ENCODE results near the gene PHTF2. TPM values are rescaled to one million over a fixed set of nuclear protein-coding genes. Genes with fewer than 3 reads are reported as not detected.

Gene PHTF2
- total RNA-seq, 1 donor from 2014 or later: 27.0 TPM

DNA sequence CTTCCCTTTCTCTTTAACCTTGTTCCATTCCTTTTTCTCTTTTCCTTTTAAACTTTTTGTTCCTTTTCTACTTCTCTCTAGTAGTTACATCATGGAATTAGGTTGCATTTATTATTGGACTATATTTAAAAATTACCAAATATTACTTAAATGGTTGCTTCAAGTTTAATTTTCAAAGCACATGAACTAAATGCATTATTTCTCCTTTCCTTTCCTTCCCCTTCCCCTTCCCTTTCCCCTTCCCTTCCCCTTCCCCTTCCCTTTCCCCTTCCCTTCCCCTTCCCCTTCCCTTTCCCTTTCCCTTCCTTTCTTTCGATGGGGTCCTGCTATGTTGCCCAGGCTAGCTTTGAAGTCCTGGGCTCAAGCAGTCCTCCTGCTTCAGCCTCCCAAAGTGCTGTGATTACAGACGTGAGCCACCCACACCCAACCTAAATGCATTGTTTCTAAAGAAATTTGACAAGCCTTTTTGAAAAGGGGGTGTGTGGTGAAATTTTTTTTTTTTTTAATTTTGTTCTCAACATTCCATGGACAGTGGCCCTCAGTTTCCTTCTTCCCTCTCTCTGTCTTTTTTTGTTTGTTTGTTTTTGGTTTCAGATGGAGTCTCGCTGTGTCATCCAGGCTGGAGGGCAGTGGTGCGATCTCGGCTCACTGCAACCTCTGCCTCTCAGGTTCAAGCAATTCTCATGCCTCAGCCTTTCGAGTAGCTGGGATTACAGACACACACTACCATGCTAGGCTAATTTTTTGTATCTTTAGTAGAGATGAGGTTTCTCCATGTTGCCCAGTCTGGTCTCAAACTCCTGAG lies 31.6 kb upstream of the PHTF2 start:
- H3K4me1 ChIP-seq (ENCODE audit: insufficient read depth, low read length): no peaks in the 10 kb centered on the region
- H3K27me3 ChIP-seq (ENCODE audit: insufficient read depth, low read length): no peaks in the 10 kb centered on the region
- no peak overlapping the region for H3K4me2 ChIP-seq (ENCODE audit: low read length)
- Mint-ChIP-seq H3K4me3 (ENCODE audit: unreplicated experiment) (no peak overlapping the region), H3K27me3 (ENCODE audit: low read depth, unreplicated experiment) (no peaks in the 10 kb centered on the region), H3K4me1 (ENCODE audit: low read depth, unreplicated experiment) (peaks cover 10% of the 10 kb centered on the region), H3K27ac (ENCODE audit: unreplicated experiment) (no peak overlapping the region), H3K36me3 (ENCODE audit: low read depth, unreplicated experiment) (peaks cover 1% of the 10 kb centered on the region), H3K9me3 (ENCODE audit: unreplicated experiment) (no peaks in the 10 kb centered on the region)
- no peak for DNase-seq (ENCODE audit: low read depth)
- H3K9ac ChIP-seq (ENCODE audit: low read length): no peak overlapping the region
- H3K79me2 ChIP-seq (ENCODE audit: insufficient read depth, low read length): peaks cover 21% of the 10 kb centered on the region
- H2AFZ ChIP-seq (ENCODE audit: low read depth, low read length): no peak overlapping the region
- H3K9me3 ChIP-seq (ENCODE audit: insufficient read depth, low read depth, low read length): no peaks in the 10 kb centered on the region
- no peak overlapping the region for H3K27ac ChIP-seq (ENCODE audit: low read depth, low read length)
- H4K20me1 ChIP-seq (ENCODE audit: insufficient read depth, low read length): peaks cover 10% of the 10 kb centered on the region
- FAIRE-seq: no peak
- no peak overlapping the region for H3K4me3 ChIP-seq (ENCODE audit: insufficient read depth, low read depth, low read length)
- TF ChIP-seq, protein P1, sequence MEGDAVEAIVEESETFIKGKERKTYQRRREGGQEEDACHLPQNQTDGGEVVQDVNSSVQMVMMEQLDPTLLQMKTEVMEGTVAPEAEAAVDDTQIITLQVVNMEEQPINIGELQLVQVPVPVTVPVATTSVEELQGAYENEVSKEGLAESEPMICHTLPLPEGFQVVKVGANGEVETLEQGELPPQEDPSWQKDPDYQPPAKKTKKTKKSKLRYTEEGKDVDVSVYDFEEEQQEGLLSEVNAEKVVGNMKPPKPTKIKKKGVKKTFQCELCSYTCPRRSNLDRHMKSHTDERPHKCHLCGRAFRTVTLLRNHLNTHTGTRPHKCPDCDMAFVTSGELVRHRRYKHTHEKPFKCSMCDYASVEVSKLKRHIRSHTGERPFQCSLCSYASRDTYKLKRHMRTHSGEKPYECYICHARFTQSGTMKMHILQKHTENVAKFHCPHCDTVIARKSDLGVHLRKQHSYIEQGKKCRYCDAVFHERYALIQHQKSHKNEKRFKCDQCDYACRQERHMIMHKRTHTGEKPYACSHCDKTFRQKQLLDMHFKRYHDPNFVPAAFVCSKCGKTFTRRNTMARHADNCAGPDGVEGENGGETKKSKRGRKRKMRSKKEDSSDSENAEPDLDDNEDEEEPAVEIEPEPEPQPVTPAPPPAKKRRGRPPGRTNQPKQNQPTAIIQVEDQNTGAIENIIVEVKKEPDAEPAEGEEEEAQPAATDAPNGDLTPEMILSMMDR (IDR thresholded peaks at IDR 0.05; ENCODE audit: insufficient read depth, low read depth, low read length): no peak
- no peak for TF ChIP-seq EZH2 (IDR thresholded peaks at IDR 0.05; ENCODE audit: insufficient read depth, low read length)
- H3K36me3 ChIP-seq (ENCODE audit: insufficient read depth, low read length): no peaks in the 10 kb centered on the region

DNA sequence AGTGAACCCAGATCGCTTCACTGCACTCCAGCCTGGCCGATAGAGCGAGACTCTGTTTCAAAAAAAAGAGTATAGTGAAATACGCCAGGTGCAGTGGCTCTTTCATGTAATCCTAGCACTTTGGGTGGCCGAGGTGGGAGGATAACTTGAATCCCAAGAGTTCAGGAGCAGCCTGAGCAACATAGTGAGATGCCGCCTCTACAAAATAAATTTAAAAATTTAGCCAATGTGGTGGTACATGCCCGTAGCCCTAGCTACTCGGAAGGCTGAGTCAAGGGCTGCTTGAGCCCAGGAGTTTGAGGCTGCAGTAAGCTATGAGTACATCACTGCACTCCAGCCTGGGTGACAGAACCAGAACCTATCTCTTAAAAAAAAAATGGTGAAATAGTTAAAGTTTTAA lies 28.3 kb upstream of the PHTF2 start:
- FAIRE-seq (no peak), DNase-seq (ENCODE audit: low read depth) (no peak)
- Histone ChIP-seq H3K4me3 (ENCODE audit: insufficient read depth, low read depth, low read length) (no peak overlapping the region), H3K9me3 (ENCODE audit: insufficient read depth, low read depth, low read length) (no peaks in the 10 kb centered on the region), H2AFZ (ENCODE audit: low read depth, low read length) (no peak overlapping the region), H4K20me1 (ENCODE audit: insufficient read depth, low read length) (peaks cover 7% of the 10 kb centered on the region), H3K36me3 (ENCODE audit: insufficient read depth, low read length) (no peaks in the 10 kb centered on the region), H3K4me1 (ENCODE audit: insufficient read depth, low read length) (no peaks in the 10 kb centered on the region), H3K9ac (ENCODE audit: low read length) (no peak overlapping the region), H3K27me3 (ENCODE audit: insufficient read depth, low read length) (no peaks in the 10 kb centered on the region), H3K79me2 (ENCODE audit: insufficient read depth, low read length) (no peaks in the 10 kb centered on the region), H3K4me2 (ENCODE audit: low read length) (no peak overlapping the region), H3K27ac (ENCODE audit: low read depth, low read length) (no peak overlapping the region)
- Mint-ChIP-seq H3K4me1 (ENCODE audit: low read depth, unreplicated experiment) (peaks cover 7% of the 10 kb centered on the region), H3K36me3 (ENCODE audit: low read depth, unreplicated experiment) (peaks cover 1% of the 10 kb centered on the region), H3K27ac (ENCODE audit: unreplicated experiment) (no peak overlapping the region), H3K4me3 (ENCODE audit: unreplicated experiment) (no peak overlapping the region), H3K9me3 (ENCODE audit: unreplicated experiment) (no peaks in the 10 kb centered on the region), H3K27me3 (ENCODE audit: low read depth, unreplicated experiment) (no peaks in the 10 kb centered on the region)
- no peak for TF ChIP-seq EZH2 (IDR thresholded peaks at IDR 0.05; ENCODE audit: insufficient read depth, low read length)
- TF ChIP-seq, protein P1 (IDR thresholded peaks at IDR 0.05; ENCODE audit: insufficient read depth, low read depth, low read length): no peak

DNA sequence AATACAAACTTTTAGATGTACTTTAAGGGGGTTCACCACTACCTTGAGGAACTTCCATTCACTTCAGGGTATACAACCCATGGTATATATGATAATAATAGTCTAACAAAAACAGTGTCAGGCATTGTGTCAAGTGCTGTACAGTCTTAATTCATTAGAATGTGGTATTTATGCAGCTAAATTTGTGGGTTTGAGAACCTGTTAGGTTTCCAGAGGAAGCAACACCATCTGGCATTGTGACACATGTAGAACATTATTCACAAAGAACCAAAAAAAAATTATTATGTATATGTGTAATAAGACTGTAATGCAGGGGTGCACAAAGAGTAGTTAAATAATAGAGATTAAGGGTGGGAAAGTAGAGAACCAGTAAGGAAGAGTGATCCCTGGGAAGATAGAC lies 26.7 kb upstream of the PHTF2 start:
- Histone ChIP-seq H3K36me3 (ENCODE audit: insufficient read depth, low read length) (no peaks in the 10 kb centered on the region), H3K4me3 (ENCODE audit: insufficient read depth, low read depth, low read length) (no peak overlapping the region), H3K4me1 (ENCODE audit: insufficient read depth, low read length) (no peaks in the 10 kb centered on the region), H4K20me1 (ENCODE audit: insufficient read depth, low read length) (peaks cover 12% of the 10 kb centered on the region), H2AFZ (ENCODE audit: low read depth, low read length) (no peak overlapping the region), H3K4me2 (ENCODE audit: low read length) (no peak overlapping the region), H3K79me2 (ENCODE audit: insufficient read depth, low read length) (no peaks in the 10 kb centered on the region), H3K27ac (ENCODE audit: low read depth, low read length) (no peak overlapping the region), H3K9ac (ENCODE audit: low read length) (no peak overlapping the region), H3K9me3 (ENCODE audit: insufficient read depth, low read depth, low read length) (no peaks in the 10 kb centered on the region), H3K27me3 (ENCODE audit: insufficient read depth, low read length) (no peaks in the 10 kb centered on the region)
- peaks cover 8% of the 10 kb centered on the region for H3K36me3 Mint-ChIP-seq (ENCODE audit: low read depth, unreplicated experiment)
- H3K9me3 Mint-ChIP-seq (ENCODE audit: unreplicated experiment): no peaks in the 10 kb centered on the region
- no peak overlapping the region for H3K27ac Mint-ChIP-seq (ENCODE audit: unreplicated experiment)
- TF ChIP-seq EZH2 (IDR thresholded peaks at IDR 0.05; ENCODE audit: insufficient read depth, low read length): no peak
- TF ChIP-seq, protein P1 (IDR thresholded peaks at IDR 0.05; ENCODE audit: insufficient read depth, low read depth, low read length): no peak
- H3K27me3 Mint-ChIP-seq (ENCODE audit: low read depth, unreplicated experiment): no peaks in the 10 kb centered on the region
- DNase-seq (ENCODE audit: low read depth) (no peak), FAIRE-seq (no peak)
- H3K4me1 Mint-ChIP-seq (ENCODE audit: low read depth, unreplicated experiment): no peaks in the 10 kb centered on the region
- H3K4me3 Mint-ChIP-seq (ENCODE audit: unreplicated experiment): no peak overlapping the region

Measured in astrocyte (in vitro differentiated cells and primary cell).